Common myeloid progenitor, CD34-positive (primary cell): ENCODE measurements around the gene PIK3R5.

Source experiments
- CTCF ChIA-PET: fragments of 350-600 bp; sonication (Branson Sonifier 250); formaldehyde crosslinking; loops from one replicate; lab custom pipeline; 2021; ENCODE audit warnings: antibody characterized with exemption; lab: Charles Lee
- POLR2A ChIA-PET: fragments of 350-600 bp; sonication (Branson Sonifier 250); formaldehyde crosslinking; loops from one replicate; lab custom pipeline; 2021; ENCODE audit warnings: antibody characterized with exemption; lab: Charles Lee
- DNase-seq, 3 donors: peaks; one replicate each; pipeline versions ENCODE4 v3.0.0 to v3.0.0-alpha.2; 2013
- H3K27ac ChIP-seq, 2 experiments: 1 replicate in 1 of 2; 2 replicates in 1 of 2; pipeline ENCODE4 v1.7.0; 2013; ENCODE audit warnings: inconsistent platforms in 2 of 2, low read length in 2 of 2, mild to moderate bottlenecking in 2 of 2, low read depth in 1 of 2, moderate library complexity in 1 of 2; ENCODE audit not compliant: severe bottlenecking in 2 of 2, insufficient read depth in 1 of 2, poor library complexity in 1 of 2
- H3K27me3 ChIP-seq, 5 experiments: replicated peaks in 2 of 5; 1 replicate in 3 of 5; 2 replicates in 2 of 5; pipeline versions ENCODE4 v1.6.1 to v1.7.0; 2013; ENCODE audit warnings: low read length in 4 of 5, mild to moderate bottlenecking in 2 of 5, moderate library complexity in 2 of 5, inconsistent platforms in 1 of 5; ENCODE audit not compliant: insufficient read depth in 5 of 5, control insufficient read depth in 4 of 5
- H3K36me3 ChIP-seq, 4 experiments: 1 replicate in 2 of 4; 2 replicates in 2 of 4; pipeline versions ENCODE4 v1.6.1 to v1.7.0; 2013; ENCODE audit warnings: low read length in 3 of 4, control low read depth in 1 of 4, mild to moderate bottlenecking in 1 of 4; ENCODE audit not compliant: control insufficient read depth in 4 of 4, insufficient read depth in 4 of 4
- H3K4me1 ChIP-seq, 4 experiments: 1 replicate in 3 of 4; 2 replicates in 1 of 4; pipeline versions ENCODE4 v1.6.1 to v1.7.1; 2013; ENCODE audit warnings: low read length in 3 of 4, mild to moderate bottlenecking in 3 of 4, control low read depth in 1 of 4, inconsistent platforms in 1 of 4, moderate library complexity in 1 of 4; ENCODE audit not compliant: control insufficient read depth in 4 of 4, insufficient read depth in 4 of 4; ENCODE audit errors: control extremely low read depth in 1 of 4
- H3K4me3 ChIP-seq, 7 experiments: 1 replicate in 4 of 7; 2 replicates in 3 of 7; pipeline versions ENCODE4 v1.5.1 to v1.7.0; 2013; ENCODE audit warnings: mild to moderate bottlenecking in 7 of 7, low read length in 6 of 7, moderate library complexity in 6 of 7, inconsistent platforms in 2 of 7, low read depth in 2 of 7, control low read depth in 1 of 7; ENCODE audit not compliant: insufficient read depth in 4 of 7, control insufficient read depth in 1 of 7; ENCODE audit errors: extremely low read depth in 1 of 7
- H3K9me3 ChIP-seq, 5 experiments: 1 replicate in 4 of 5; 2 replicates in 1 of 5; pipeline versions ENCODE4 v1.6.1 to v1.7.1; 2013; ENCODE audit warnings: low read length in 4 of 5, mild to moderate bottlenecking in 2 of 5, inconsistent platforms in 1 of 5, low read depth in 1 of 5, moderate library complexity in 1 of 5; ENCODE audit not compliant: control insufficient read depth in 4 of 5, insufficient read depth in 2 of 5; ENCODE audit errors: control extremely low read depth in 1 of 5
- WGBS: methylation state at CpG from one replicate; pipeline ENCODE4 v1.1.5; 2013; ENCODE audit not compliant: insufficient coverage; 5-methylcytosine and 5-hydroxymethylcytosine counted together

Gene PIK3R5

GRCh38 chr17:8875436-8875835 is 90.1 kb downstream of the PIK3R5 start:
- peaks cover under 1 to 14% (median 8%) of the 10 kb centered on the region in 4 experiments for H3K36me3 ChIP-seq
- WGBS = 89% methylated on average over 12 of the region's 12 CpGs
- ChIA-PET POLR2A (interaction anchor here (1.0 kb wide), 1 partner anchor 9 kb away, joined by 3 read pairs; no protein-coding TSS in a partner anchor), CTCF (interaction anchor here (1.2 to 1.7 kb wide), 3 partner anchors 10 to 90 kb away, joined by 3 to 7 read pairs (median 3); no protein-coding TSS in a partner anchor)
- DNase-seq = no peak
- no peaks in the 10 kb centered on the region for H3K27me3 ChIP-seq
- H3K4me3 ChIP-seq = no peak overlapping the region
- H3K27ac ChIP-seq = no peak overlapping the region
- H3K4me1 ChIP-seq = peaks cover 0 to 37% (median 29%) of the 10 kb centered on the region in 4 experiments
- no peaks in the 10 kb centered on the region for H3K9me3 ChIP-seq

GRCh38 chr17:8873801-8874715 is 91.4 kb downstream of the PIK3R5 start:
- Histone ChIP-seq H3K27me3 (no peaks in the 10 kb centered on the region), H3K36me3 (peaks cover 0 to 3% (median under 1%) of the 10 kb centered on the region in 4 experiments), H3K4me1 (peaks cover 0 to 43% (median 33%) of the 10 kb centered on the region in 4 experiments), H3K4me3 (no peak overlapping the region), H3K27ac (no peak overlapping the region), H3K9me3 (no peaks in the 10 kb centered on the region)
- ChIA-PET POLR2A (no interaction called here), CTCF (interaction anchor here (1.1 to 1.4 kb wide), 5 partner anchors 15 to 88 kb away, joined by 3 to 6 read pairs (median 4); no protein-coding TSS in a partner anchor)
- DNase-seq = no peak
- 84% methylated on average over 17 of the region's 19 CpGs for WGBS

GRCh38 chr17:8872705-8873435 is 92.6 kb downstream of the PIK3R5 start:
- Histone ChIP-seq H3K4me3 (peak overlapping the region in 4 of 7 experiments; percentile 22 to 48 (median 32)), H3K36me3 (no peaks in the 10 kb centered on the region)

DNA sequence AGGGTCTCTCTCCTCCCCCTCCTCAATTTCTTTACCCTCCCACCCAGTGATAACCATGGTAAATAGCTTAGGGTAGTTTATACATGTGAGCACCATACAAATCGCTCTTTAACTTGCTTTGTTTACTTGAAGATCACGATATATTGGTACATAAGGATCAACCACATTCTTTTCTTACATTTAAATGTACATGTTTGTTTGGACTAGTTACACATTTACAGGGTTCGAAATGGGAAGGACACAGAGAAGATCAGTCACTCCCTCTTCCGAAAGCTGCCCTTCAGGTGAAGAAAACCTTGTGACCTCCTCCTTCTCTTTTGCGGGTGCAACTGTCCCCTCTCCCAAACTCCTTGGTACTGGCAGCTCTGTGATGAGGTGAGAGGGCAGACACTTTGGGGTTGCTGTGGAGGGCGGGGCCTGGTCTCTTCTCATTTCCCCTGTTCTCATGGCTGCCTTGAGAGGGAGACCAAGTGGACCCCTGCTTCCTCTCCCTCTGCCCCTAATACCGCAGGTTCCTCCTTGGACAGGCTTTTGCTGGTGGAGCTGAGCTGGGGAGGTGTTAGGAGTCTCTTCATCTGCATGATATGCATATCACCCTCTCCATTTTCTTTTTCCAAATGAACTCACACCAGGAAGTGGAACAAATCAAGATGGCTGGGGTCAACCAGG is 93.3 kb downstream of the PIK3R5 start:
- peak; percentile 52 to 83 (median 78) for DNase-seq
- peaks cover 3 to 51% (median 44%) of the 10 kb centered on the region in 4 experiments for H3K4me1 ChIP-seq
- CTCF ChIA-PET = interaction anchor here (0.7 to 2.1 kb wide), 4 partner anchors 18 to 417 kb away, joined by 3 to 8 read pairs (median 5); no protein-coding TSS in a partner anchor
- H3K36me3 ChIP-seq = no peaks in the 10 kb centered on the region
- WGBS = 51% methylated on average over 3 of the region's 7 CpGs
- H3K4me3 ChIP-seq = peak overlapping the region in 3 of 7 experiments; percentile 24 to 48 (median 33)
- no peak overlapping the region for H3K27ac ChIP-seq
- POLR2A ChIA-PET = interaction anchor here (0.7 kb wide), 1 partner anchor 786 kb away, joined by 3 read pairs; no protein-coding TSS in a partner anchor
- no peaks in the 10 kb centered on the region for H3K27me3 ChIP-seq
- H3K9me3 ChIP-seq = no peaks in the 10 kb centered on the region

More at GRCh38 chr17:8872705-8873435, 92.6 kb downstream of the PIK3R5 start:
- Histone ChIP-seq H3K4me1 (peaks cover 2 to 44% (median 38%) of the 10 kb centered on the region in 4 experiments), H3K27ac (no peak overlapping the region), H3K9me3 (no peaks in the 10 kb centered on the region), H3K27me3 (no peaks in the 10 kb centered on the region)
- ChIA-PET CTCF (interaction anchor here (0.7 to 1.4 kb wide), 6 partner anchors 17 to 418 kb away, joined by 3 to 6 read pairs (median 4); no protein-coding TSS in a partner anchor), POLR2A (interaction anchor here (0.7 kb wide), 1 partner anchor 785 kb away, joined by 3 read pairs; no protein-coding TSS in a partner anchor)
- 15% methylated on average over 10 of the region's 17 CpGs for WGBS
- no peak for DNase-seq

DNA sequence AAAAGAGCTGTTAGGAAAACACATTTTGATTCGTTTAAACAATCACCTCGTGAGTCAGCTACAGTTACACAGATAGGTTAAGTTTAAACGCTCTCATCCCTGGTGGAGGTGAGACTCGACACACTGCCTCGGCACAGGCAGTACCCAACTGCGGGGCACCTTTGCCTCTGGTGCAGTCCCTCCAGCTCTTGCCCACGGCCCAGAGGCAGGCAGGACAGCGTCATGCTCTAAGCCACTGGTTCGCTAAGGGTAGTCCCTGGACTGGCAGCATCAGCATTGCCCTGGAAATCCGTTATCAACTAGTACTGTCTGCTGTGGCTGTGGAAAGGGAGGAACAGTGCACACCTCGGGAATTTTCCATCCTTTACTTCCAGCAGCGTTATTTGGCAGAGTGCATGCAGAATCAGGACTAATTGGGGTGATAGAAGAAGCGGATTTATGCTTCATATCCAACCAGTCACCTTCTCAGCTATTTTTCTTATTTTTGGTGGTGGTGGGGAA is 94.4 kb downstream of the PIK3R5 start:
- H3K27ac ChIP-seq = no peak overlapping the region
- WGBS = 99% methylated on average over 9 of the region's 13 CpGs
- no peaks in the 10 kb centered on the region for H3K27me3 ChIP-seq
- H3K36me3 ChIP-seq = no peaks in the 10 kb centered on the region
- POLR2A ChIA-PET = no interaction called here
- CTCF ChIA-PET = interaction anchor here (2.1 kb wide), 1 partner anchor 19 kb away, joined by 8 read pairs; no protein-coding TSS in a partner anchor
- DNase-seq = no peak
- H3K4me3 ChIP-seq = no peak overlapping the region
- no peaks in the 10 kb centered on the region for H3K9me3 ChIP-seq
- peaks cover 7 to 60% (median 52%) of the 10 kb centered on the region in 4 experiments for H3K4me1 ChIP-seq

DNA sequence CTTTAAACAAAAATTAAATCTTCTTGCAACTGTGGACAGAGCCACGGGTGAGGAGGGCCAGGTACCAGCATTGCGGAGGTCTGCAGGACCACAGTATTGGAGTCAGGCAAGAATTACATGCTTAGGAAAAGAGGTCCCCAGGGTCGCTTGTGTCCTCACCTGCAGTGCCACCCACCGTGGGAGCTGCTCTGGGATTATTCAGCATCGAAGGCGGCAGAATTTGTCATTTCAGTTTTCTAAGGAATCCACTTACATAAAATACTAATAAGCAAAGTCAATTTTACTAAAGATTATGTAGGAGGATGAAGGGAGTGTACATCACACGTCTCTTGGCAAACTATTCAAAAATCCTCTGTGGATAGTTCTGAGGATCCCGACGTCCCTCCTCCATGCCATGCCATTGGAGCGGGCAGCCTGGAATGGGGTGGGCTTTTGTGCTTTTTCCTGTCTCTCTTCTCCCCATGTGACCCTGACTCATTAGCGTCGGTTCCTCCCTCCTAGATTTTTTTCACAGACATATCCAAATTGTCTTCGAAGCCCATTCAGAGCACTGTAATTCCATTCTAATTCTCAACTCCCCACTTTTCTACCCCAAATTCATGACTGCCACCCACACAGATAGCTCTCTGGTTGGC is 95.0 kb downstream of the PIK3R5 start:
- no peak for DNase-seq
- H3K27me3 ChIP-seq = no peaks in the 10 kb centered on the region
- H3K27ac ChIP-seq = no peak overlapping the region
- WGBS = 98% methylated on average over 5 of the region's 13 CpGs
- no peaks in the 10 kb centered on the region for H3K9me3 ChIP-seq
- H3K36me3 ChIP-seq = no peaks in the 10 kb centered on the region
- POLR2A ChIA-PET = no interaction called here
- no peak overlapping the region for H3K4me3 ChIP-seq
- peaks cover 7 to 64% (median 57%) of the 10 kb centered on the region in 4 experiments for H3K4me1 ChIP-seq
- CTCF ChIA-PET = interaction anchor here (1.5 to 2.1 kb wide), 2 partner anchors 20 to 29 kb away, joined by 5 to 8 read pairs; no protein-coding TSS in a partner anchor
